ENCODE measurements around the gene KCNJ18.

GRCh38 chr17:21686165-21687015, 5.9 kb upstream of the KCNJ18 start:
- no peak for TF ChIP-seq CTCF (IDR thresholded peaks at IDR 0.05)
- no peak for TF ChIP-seq POLR2A (IDR thresholded peaks at IDR 0.05)

All from right lobe of liver (tissue), 4 donors.